ENCODE measurements around the gene LIPA.

- TF ChIP-seq CTCF (IDR thresholded peaks at IDR 0.05) (no peak), POLR2A (IDR thresholded peaks at IDR 0.05) (no peak)
Measured at GRCh38 chr10:89281606-89282395, 30.2 kb upstream of the LIPA start.
